MM.1S (cell line): ENCODE data around the gene KRTAP13-2.

Experiments used
- EZH2phosphoT487 ChIP-seq: fragments of 300-600 bp; sonication (generic); IDR thresholded peaks from 2 replicates; pipeline ENCODE4 v1.6.1; 2018; ENCODE audit warnings: antibody characterized with exemption, low read length
- TF ChIP-seq, protein P1 (sequence below): fragments of 300-600 bp; sonication (generic); IDR thresholded peaks from 2 replicates; pipeline ENCODE4 v1.5.1; 2016; ENCODE audit warnings: antibody characterized with exemption, low read length, mixed read lengths

- TF ChIP-seq EZH2phosphoT487 = no peak
- TF ChIP-seq, protein P1, sequence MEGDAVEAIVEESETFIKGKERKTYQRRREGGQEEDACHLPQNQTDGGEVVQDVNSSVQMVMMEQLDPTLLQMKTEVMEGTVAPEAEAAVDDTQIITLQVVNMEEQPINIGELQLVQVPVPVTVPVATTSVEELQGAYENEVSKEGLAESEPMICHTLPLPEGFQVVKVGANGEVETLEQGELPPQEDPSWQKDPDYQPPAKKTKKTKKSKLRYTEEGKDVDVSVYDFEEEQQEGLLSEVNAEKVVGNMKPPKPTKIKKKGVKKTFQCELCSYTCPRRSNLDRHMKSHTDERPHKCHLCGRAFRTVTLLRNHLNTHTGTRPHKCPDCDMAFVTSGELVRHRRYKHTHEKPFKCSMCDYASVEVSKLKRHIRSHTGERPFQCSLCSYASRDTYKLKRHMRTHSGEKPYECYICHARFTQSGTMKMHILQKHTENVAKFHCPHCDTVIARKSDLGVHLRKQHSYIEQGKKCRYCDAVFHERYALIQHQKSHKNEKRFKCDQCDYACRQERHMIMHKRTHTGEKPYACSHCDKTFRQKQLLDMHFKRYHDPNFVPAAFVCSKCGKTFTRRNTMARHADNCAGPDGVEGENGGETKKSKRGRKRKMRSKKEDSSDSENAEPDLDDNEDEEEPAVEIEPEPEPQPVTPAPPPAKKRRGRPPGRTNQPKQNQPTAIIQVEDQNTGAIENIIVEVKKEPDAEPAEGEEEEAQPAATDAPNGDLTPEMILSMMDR = no peak
These were observed 17.6 kb downstream of the KRTAP13-2 start for GRCh38 chr21:30354308-30355005.
